ENCODE data around the gene CASKIN1. TPM values are rescaled to one million over a fixed set of nuclear protein-coding genes. Genes with fewer than 3 reads are reported as not detected.

CASKIN1 gene
- total RNA-seq, 1 experiment from 2014 or later = 5.9 TPM

GRCh38 chr16:2163211-2163881 is 33.1 kb downstream of the CASKIN1 start:
- CTCF ChIA-PET = no interaction called here
- H3K9me2 ChIP-seq (ENCODE audit: insufficient read depth) = no peaks in the 10 kb centered on the region
- peaks cover 93% of the 10 kb centered on the region for H3K79me2 ChIP-seq (ENCODE audit: insufficient read depth, low read length)
- intact Hi-C loops (cut with micrococcal nuclease) = no loop called here
- RAD21 ChIA-PET (ENCODE audit: low non-redundant PET in 1 of 2, low total read pairs in 2 of 2, uncharacterized antibody in 2 of 2, unreplicated experiment in 2 of 2) = no interaction called here
- peak overlapping the region; percentile 90 for H3K27ac ChIP-seq (ENCODE audit: low read depth, low read length)
- POLR2A ChIA-PET = interaction anchor here (1.0 kb wide), 1 partner anchor 8 kb away, joined by 4 read pairs; the partner anchor contains the start of gene TRAF7
- no peaks in the 10 kb centered on the region for H3K9me3 ChIP-seq (ENCODE audit: control insufficient read depth in 1 of 2, insufficient read depth in 1 of 2, low read depth in 1 of 2, low read length in 2 of 2)
- no peaks in the 10 kb centered on the region for H4K20me1 ChIP-seq (ENCODE audit: insufficient read depth)
- no peak overlapping the region for H2AFZ ChIP-seq (ENCODE audit: low read depth, low read length, poor library complexity, severe bottlenecking)
- DNase-seq (ENCODE audit: low read depth, low spot score) = no peak
- ATAC-seq = peak; percentile 88
- no TSS peak for BruUV-seq (replicated peaks)
- peak overlapping the region; percentile 84 for H3K4me2 ChIP-seq (ENCODE audit: low read length)
- H3K36me3 ChIP-seq (ENCODE audit: control insufficient read depth in 1 of 2, insufficient read depth in 2 of 2, low read length in 2 of 2) = peaks cover 7 to 26% of the 10 kb centered on the region in 2 experiments; a peak in 3 of 4 replicates
- H3K9ac ChIP-seq (ENCODE audit: low read length) = peak overlapping the region; percentile 67
- peaks cover 36 to 55% of the 10 kb centered on the region in 2 experiments for H3K4me1 ChIP-seq (ENCODE audit: control insufficient read depth in 1 of 2, insufficient read depth in 2 of 2, low read length in 2 of 2)
- H3K4me3 ChIP-seq (replicated peaks in 1 of 2; ENCODE audit: low read depth in 1 of 2, low read length in 2 of 2) = peak overlapping the region; percentile 19 to 45
- TF ChIP-seq, protein P1, sequence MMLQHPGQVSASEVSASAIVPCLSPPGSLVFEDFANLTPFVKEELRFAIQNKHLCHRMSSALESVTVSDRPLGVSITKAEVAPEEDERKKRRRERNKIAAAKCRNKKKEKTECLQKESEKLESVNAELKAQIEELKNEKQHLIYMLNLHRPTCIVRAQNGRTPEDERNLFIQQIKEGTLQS (IDR thresholded peaks at IDR 0.05) = no peak
- TF ChIP-seq POLR2AphosphoS5 (IDR thresholded peaks at IDR 0.05; ENCODE audit: low read depth, low read length) = peak; percentile 32
- H3K27me3 ChIP-seq (ENCODE audit: insufficient read depth, low read length) = no peaks in the 10 kb centered on the region

DNA sequence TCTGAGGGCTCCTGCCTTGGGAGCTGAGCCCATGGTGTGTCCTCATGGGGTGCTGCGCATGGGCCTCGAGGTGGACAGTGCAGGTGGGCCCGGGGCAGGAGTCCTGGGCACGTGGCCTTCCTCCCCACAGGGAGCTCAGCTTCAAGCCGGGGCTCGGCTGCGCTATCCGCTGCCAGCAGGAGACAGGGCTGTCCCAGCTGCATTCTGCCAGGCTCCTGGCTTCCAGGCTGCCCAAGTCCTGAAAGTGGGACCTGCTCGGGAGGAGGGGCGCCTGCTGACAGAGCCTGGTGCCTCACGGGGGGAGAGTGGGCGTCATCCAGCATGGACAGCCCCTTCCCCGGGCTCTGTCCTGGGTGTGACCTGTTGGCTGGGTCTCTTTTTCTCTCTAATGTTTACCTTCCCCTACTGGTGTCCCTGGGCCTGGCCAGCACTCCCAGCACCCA is 33.7 kb downstream of the CASKIN1 start:
- intact Hi-C loops (cut with micrococcal nuclease) = no loop called here
- CTCF ChIA-PET = no interaction called here
- DNase-seq (ENCODE audit: low read depth, low spot score) = no peak
- no peaks in the 10 kb centered on the region for H3K27me3 ChIP-seq (ENCODE audit: insufficient read depth, low read length)
- H3K4me2 ChIP-seq (ENCODE audit: low read length) = peak overlapping the region; percentile 84
- H3K9me3 ChIP-seq (ENCODE audit: control insufficient read depth in 1 of 2, insufficient read depth in 1 of 2, low read depth in 1 of 2, low read length in 2 of 2) = no peaks in the 10 kb centered on the region
- H3K4me1 ChIP-seq (ENCODE audit: control insufficient read depth in 1 of 2, insufficient read depth in 2 of 2, low read length in 2 of 2) = peaks cover 40 to 61% of the 10 kb centered on the region in 2 experiments
- POLR2A ChIA-PET = interaction anchor here (1.1 to 1.3 kb wide), 2 partner anchors 11 to 12 kb away, joined by 3 to 5 read pairs; no protein-coding TSS in a partner anchor
- H3K9me2 ChIP-seq (ENCODE audit: insufficient read depth) = no peaks in the 10 kb centered on the region
- H3K36me3 ChIP-seq (ENCODE audit: control insufficient read depth in 1 of 2, insufficient read depth in 2 of 2, low read length in 2 of 2) = peaks cover 7 to 26% of the 10 kb centered on the region in 2 experiments; a peak in 3 of 4 replicates
- RAD21 ChIA-PET (ENCODE audit: low non-redundant PET in 1 of 2, low total read pairs in 2 of 2, uncharacterized antibody in 2 of 2, unreplicated experiment in 2 of 2) = no interaction called here
- peak overlapping the region; percentile 67 for H3K9ac ChIP-seq (ENCODE audit: low read length)
- no peaks in the 10 kb centered on the region for H4K20me1 ChIP-seq (ENCODE audit: insufficient read depth)
- no peak overlapping the region for H2AFZ ChIP-seq (ENCODE audit: low read depth, low read length, poor library complexity, severe bottlenecking)
- peaks cover 95% of the 10 kb centered on the region for H3K79me2 ChIP-seq (ENCODE audit: insufficient read depth, low read length)
- BruUV-seq (replicated peaks) = no TSS peak
- H3K4me3 ChIP-seq (replicated peaks in 1 of 2; ENCODE audit: low read depth in 1 of 2, low read length in 2 of 2) = peak overlapping the region; percentile 19 to 45
- H3K27ac ChIP-seq (ENCODE audit: low read depth, low read length) = peak overlapping the region; percentile 90
- ATAC-seq = peak; percentile 60
- TF ChIP-seq YY1 (IDR thresholded peaks at IDR 0.05; ENCODE audit: extremely low read depth, insufficient replicate concordance, low read depth, low read length) (no peak), POLR2AphosphoS5 (IDR thresholded peaks at IDR 0.05; ENCODE audit: low read depth, low read length) (no peak), SIN3A (IDR thresholded peaks at IDR 0.05; ENCODE audit: low read depth) (no peak), CTCF (IDR thresholded peaks at IDR 0.05 in 2 of 3, conservative IDR thresholded peaks at IDR 0.05 in 1 of 3; ENCODE audit: borderline replicate concordance in 1 of 3, insufficient read depth in 1 of 3, low read depth in 2 of 3, low read length in 2 of 3) (no peak), TCF7L2 (IDR thresholded peaks at IDR 0.05; ENCODE audit: borderline replicate concordance, extremely low read depth, insufficient read depth, insufficient read length) (no peak), SP1 (IDR thresholded peaks at IDR 0.05; ENCODE audit: low read depth) (no peak), POLR2A (IDR thresholded peaks at IDR 0.05; ENCODE audit: borderline replicate concordance, extremely low read depth, insufficient read depth, insufficient read length) (no peak), CEBPB (IDR thresholded peaks at IDR 0.05; ENCODE audit: low read depth) (no peak), EZH2phosphoT487 (IDR thresholded peaks at IDR 0.05; ENCODE audit: borderline replicate concordance) (no peak), FOSL1 (IDR thresholded peaks at IDR 0.05; ENCODE audit: low read depth) (no peak)
- TF ChIP-seq, protein P2, sequence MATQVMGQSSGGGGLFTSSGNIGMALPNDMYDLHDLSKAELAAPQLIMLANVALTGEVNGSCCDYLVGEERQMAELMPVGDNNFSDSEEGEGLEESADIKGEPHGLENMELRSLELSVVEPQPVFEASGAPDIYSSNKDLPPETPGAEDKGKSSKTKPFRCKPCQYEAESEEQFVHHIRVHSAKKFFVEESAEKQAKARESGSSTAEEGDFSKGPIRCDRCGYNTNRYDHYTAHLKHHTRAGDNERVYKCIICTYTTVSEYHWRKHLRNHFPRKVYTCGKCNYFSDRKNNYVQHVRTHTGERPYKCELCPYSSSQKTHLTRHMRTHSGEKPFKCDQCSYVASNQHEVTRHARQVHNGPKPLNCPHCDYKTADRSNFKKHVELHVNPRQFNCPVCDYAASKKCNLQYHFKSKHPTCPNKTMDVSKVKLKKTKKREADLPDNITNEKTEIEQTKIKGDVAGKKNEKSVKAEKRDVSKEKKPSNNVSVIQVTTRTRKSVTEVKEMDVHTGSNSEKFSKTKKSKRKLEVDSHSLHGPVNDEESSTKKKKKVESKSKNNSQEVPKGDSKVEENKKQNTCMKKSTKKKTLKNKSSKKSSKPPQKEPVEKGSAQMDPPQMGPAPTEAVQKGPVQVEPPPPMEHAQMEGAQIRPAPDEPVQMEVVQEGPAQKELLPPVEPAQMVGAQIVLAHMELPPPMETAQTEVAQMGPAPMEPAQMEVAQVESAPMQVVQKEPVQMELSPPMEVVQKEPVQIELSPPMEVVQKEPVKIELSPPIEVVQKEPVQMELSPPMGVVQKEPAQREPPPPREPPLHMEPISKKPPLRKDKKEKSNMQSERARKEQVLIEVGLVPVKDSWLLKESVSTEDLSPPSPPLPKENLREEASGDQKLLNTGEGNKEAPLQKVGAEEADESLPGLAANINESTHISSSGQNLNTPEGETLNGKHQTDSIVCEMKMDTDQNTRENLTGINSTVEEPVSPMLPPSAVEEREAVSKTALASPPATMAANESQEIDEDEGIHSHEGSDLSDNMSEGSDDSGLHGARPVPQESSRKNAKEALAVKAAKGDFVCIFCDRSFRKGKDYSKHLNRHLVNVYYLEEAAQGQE (IDR thresholded peaks at IDR 0.05; ENCODE audit: low read depth) = no peak
- TF ChIP-seq, protein P3, sequence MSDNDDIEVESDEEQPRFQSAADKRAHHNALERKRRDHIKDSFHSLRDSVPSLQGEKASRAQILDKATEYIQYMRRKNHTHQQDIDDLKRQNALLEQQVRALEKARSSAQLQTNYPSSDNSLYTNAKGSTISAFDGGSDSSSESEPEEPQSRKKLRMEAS (IDR thresholded peaks at IDR 0.05) = no peak
